Mucosa of stomach (tissue), 1 donor: ENCODE results near the gene CNKSR2.

Experiments used
- H3K27me3 ChIP-seq: one replicate; pipeline ENCODE4 v1.7.0; 2013; ENCODE audit warnings: mild to moderate bottlenecking, low read length; ENCODE audit not compliant: control insufficient read depth, insufficient read depth
- H3K36me3 ChIP-seq: one replicate; pipeline ENCODE4 v1.7.0; 2013; ENCODE audit warnings: low read length; ENCODE audit not compliant: control insufficient read depth, insufficient read depth
- H3K4me1 ChIP-seq: one replicate; pipeline ENCODE4 v1.7.0; 2013; ENCODE audit warnings: mild to moderate bottlenecking, low read length; ENCODE audit not compliant: control insufficient read depth, insufficient read depth
- H3K4me3 ChIP-seq: one replicate; pipeline ENCODE4 v1.7.0; 2013; ENCODE audit warnings: low read length
- H3K9ac ChIP-seq: one replicate; pipeline ENCODE4 v1.7.0; 2013; ENCODE audit warnings: mild to moderate bottlenecking, low read length, moderate library complexity
- H3K9me3 ChIP-seq: one replicate; pipeline ENCODE4 v1.7.0; 2013; ENCODE audit warnings: mild to moderate bottlenecking, low read length, moderate library complexity; ENCODE audit not compliant: control insufficient read depth
- donor health status: Pancreatic carcinoma.

The CNKSR2 gene

GRCh38 chrX:21374163-21374993, at the start of gene CNKSR2:
Gene CNKSR2, plus strand, starts transcription at chrX:21374418. Its CDS starts 480 bp downstream, at chrX:21374898.
- H3K36me3 ChIP-seq: no peaks in the 10 kb centered on the region
- no peak within 1 kb of the TSS for H3K9ac ChIP-seq
- H3K4me3 ChIP-seq: no peak within 1 kb of the TSS
- H3K9me3 ChIP-seq: no peaks in the 10 kb centered on the region
- H3K27me3 ChIP-seq: peaks cover 10% of the 10 kb centered on the region
- no peaks in the 10 kb centered on the region for H3K4me1 ChIP-seq

DNA sequence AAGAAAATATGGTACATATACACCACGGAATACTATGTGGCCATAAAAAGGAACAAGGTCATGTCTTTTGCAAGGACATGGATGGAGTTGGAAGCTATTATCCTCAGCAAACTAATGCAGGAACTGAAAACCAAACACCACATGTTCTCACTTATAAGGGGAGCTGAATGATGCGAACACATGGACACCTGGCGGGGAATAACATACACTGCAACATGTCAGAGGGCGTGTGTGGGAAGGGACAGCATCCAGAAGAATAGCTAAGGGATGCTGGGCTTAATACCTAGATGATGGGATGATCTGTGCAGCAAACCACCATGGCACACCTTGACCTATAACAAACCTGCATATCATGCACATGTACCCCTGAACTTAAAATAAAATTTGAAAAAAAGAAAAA, 19.5 kb upstream of the CNKSR2 start:
- no peaks in the 10 kb centered on the region for H3K9me3 ChIP-seq
- H3K4me3 ChIP-seq: no peak overlapping the region
- H3K27me3 ChIP-seq: no peaks in the 10 kb centered on the region
- no peak overlapping the region for H3K9ac ChIP-seq
- H3K36me3 ChIP-seq: no peaks in the 10 kb centered on the region
- H3K4me1 ChIP-seq: no peaks in the 10 kb centered on the region

- no peak overlapping the region for H3K9ac ChIP-seq
- H3K27me3 ChIP-seq: no peaks in the 10 kb centered on the region
- no peak overlapping the region for H3K4me3 ChIP-seq
- no peaks in the 10 kb centered on the region for H3K9me3 ChIP-seq
- H3K36me3 ChIP-seq: no peaks in the 10 kb centered on the region
- no peaks in the 10 kb centered on the region for H3K4me1 ChIP-seq
Measured at GRCh38 chrX:21355831-21356230, 18.4 kb upstream of the CNKSR2 start.

DNA sequence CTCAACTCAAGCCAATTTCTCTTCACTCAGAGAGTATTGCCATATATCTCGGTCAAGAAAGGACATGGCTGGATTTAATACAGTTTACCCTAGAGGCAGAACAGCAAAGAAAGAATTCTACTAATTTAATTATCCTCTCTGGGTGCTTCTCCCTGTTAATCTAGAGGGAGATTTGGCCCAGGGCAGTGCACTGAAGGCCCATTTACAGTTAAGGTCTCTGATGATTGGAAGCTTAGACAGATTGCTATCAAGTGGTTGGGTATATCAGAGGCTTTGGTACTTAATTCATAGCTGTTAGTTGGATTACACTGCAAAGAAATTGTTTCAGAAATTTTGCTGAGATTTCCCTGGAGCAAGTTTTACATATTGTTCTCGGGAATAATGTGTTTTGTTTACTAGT, 4.6 kb upstream of the CNKSR2 start:
- Histone ChIP-seq H3K9ac (no peak overlapping the region), H3K9me3 (no peaks in the 10 kb centered on the region), H3K27me3 (peaks cover under 1% of the 10 kb centered on the region), H3K4me1 (no peaks in the 10 kb centered on the region), H3K36me3 (no peaks in the 10 kb centered on the region), H3K4me3 (no peak overlapping the region)

GRCh38 chrX:21373001-21373400, 1.2 kb upstream of the CNKSR2 start:
- Histone ChIP-seq H3K27me3 (peaks cover 10% of the 10 kb centered on the region), H3K9ac (no peak overlapping the region), H3K36me3 (no peaks in the 10 kb centered on the region), H3K4me3 (no peak overlapping the region), H3K9me3 (no peaks in the 10 kb centered on the region), H3K4me1 (no peaks in the 10 kb centered on the region)

GRCh38 chrX:21373637-21374162, 518 bp upstream of the CNKSR2 start:
- Histone ChIP-seq H3K9me3 (no peaks in the 10 kb centered on the region), H3K4me3 (no peak overlapping the region), H3K36me3 (no peaks in the 10 kb centered on the region), H3K27me3 (peaks cover 10% of the 10 kb centered on the region), H3K4me1 (no peaks in the 10 kb centered on the region), H3K9ac (no peak overlapping the region)

- H3K27me3 ChIP-seq: peaks cover 10% of the 10 kb centered on the region
- no peaks in the 10 kb centered on the region for H3K36me3 ChIP-seq
- no peaks in the 10 kb centered on the region for H3K9me3 ChIP-seq
- no peaks in the 10 kb centered on the region for H3K4me1 ChIP-seq
- no peak overlapping the region for H3K4me3 ChIP-seq
- H3K9ac ChIP-seq: no peak overlapping the region
Measured at GRCh38 chrX:21374994-21375707, 933 bp downstream of the CNKSR2 start.

DNA sequence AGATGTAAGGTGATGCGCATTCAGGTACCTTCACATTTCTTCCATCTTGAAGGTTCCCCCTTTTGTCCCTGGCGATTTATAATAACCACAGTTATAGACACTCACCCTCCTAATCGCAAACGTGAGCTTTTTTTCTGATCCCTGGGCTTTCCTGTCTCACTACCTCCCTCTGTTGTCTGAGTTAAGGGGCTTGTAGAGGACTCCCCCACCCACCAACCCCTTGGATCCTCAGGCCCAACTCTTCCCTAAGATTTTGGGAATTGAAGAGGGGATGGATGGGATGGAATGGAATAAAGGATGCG, 1.4 kb downstream of the CNKSR2 start:
- no peaks in the 10 kb centered on the region for H3K4me1 ChIP-seq
- H3K36me3 ChIP-seq: no peaks in the 10 kb centered on the region
- H3K4me3 ChIP-seq: no peak overlapping the region
- no peak overlapping the region for H3K9ac ChIP-seq
- H3K9me3 ChIP-seq: no peaks in the 10 kb centered on the region
- H3K27me3 ChIP-seq: peaks cover 10% of the 10 kb centered on the region

GRCh38 chrX:21376636-21377035, 2.4 kb downstream of the CNKSR2 start:
- H3K9ac ChIP-seq: no peak overlapping the region
- no peaks in the 10 kb centered on the region for H3K36me3 ChIP-seq
- peaks cover 10% of the 10 kb centered on the region for H3K27me3 ChIP-seq
- no peaks in the 10 kb centered on the region for H3K9me3 ChIP-seq
- no peaks in the 10 kb centered on the region for H3K4me1 ChIP-seq
- no peak overlapping the region for H3K4me3 ChIP-seq

DNA sequence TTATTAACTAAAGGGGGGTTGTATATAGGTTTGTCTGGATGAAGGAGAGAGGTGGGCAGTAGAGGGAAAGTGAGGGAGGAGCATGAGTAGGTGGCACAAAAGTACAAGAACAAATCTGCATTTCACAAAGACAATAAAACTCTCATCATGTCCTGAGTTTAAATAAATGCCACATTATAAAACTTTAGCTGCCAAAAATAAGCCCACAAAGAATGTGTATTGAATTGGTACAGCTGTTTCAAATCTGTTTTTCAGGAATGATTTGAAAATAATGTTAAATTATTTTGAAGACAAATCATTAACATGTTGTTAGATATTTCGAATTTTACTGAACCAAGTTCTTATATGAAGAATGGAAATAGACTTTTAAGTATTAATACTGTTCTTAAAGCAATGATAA, 5.8 kb downstream of the CNKSR2 start:
- peaks cover 6% of the 10 kb centered on the region for H3K27me3 ChIP-seq
- H3K4me3 ChIP-seq: no peak overlapping the region
- no peaks in the 10 kb centered on the region for H3K4me1 ChIP-seq
- no peaks in the 10 kb centered on the region for H3K9me3 ChIP-seq
- H3K36me3 ChIP-seq: no peaks in the 10 kb centered on the region
- no peak overlapping the region for H3K9ac ChIP-seq

GRCh38 chrX:21382715-21383114, 8.5 kb downstream of the CNKSR2 start:
- no peaks in the 10 kb centered on the region for H3K36me3 ChIP-seq
- H3K4me3 ChIP-seq: no peak overlapping the region
- no peaks in the 10 kb centered on the region for H3K27me3 ChIP-seq
- no peaks in the 10 kb centered on the region for H3K9me3 ChIP-seq
- no peak overlapping the region for H3K9ac ChIP-seq
- no peaks in the 10 kb centered on the region for H3K4me1 ChIP-seq

DNA sequence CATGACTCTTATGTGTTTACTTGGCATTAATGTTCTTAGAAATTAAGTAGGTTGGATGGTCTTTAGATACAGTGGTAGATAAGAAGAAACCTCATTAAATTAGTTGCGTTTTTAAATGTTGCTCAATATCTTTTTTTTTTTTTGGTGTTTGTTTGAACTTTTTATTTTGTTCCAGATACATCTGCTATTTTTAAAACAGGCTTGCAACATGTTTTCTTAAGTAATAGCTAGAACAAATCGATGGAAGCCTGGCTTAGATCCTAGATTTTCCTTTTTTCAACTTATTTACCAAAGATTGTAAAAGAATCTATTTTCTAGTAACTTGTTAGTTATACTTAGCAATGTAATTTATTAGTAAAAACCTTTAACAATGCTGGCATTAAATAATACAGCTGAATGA, 9.3 kb downstream of the CNKSR2 start:
- H3K4me1 ChIP-seq: no peaks in the 10 kb centered on the region
- H3K27me3 ChIP-seq: no peaks in the 10 kb centered on the region
- no peaks in the 10 kb centered on the region for H3K36me3 ChIP-seq
- no peak overlapping the region for H3K4me3 ChIP-seq
- H3K9me3 ChIP-seq: no peaks in the 10 kb centered on the region
- H3K9ac ChIP-seq: no peak overlapping the region
